EL (cell line): ENCODE measurements around the gene PTPRM.

Source experiments
- DNase-seq: peaks from one replicate; pipeline ENCODE4 v3.0.0-alpha.2; 2016

Gene PTPRM

DNA sequence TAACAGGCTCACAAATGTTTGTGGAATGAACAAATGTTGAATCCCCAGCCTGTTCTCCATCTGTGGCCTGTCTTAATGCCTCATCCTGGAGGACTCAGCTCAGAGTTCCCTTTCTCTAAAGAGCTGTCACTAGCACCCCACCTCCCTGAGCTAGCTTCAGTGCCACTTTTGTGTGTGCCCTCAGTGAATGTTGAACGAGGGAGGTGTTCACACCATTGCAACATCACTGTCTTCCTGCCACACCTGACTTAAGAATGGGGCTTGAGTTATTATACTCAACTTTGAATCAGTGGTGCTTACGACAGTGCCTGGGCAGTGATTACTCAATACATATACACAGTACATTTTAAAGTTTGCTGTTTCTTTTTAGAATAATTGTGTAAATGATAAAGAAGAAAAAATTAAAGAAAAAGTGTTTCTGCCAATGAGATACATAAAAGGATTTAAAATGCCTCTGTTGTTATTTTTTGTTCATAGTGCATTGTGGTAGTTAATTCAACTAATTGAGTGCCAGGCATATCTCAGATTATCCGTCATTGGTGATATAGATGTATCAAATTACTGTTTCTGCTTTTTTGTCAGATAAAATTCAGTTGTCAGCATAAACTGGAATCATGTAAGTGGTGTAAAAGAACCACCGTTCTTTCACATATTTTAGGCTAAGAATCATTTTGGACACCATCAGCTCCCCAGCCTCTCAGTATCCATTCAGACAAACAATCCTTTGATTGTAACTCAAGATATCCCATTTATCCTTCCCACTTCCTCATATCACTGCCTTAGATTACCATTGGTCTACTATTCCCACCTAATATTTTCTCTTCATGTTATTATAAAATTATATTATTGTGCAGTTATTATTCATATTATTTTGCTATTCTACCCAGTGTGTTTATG lies 304.7 kb downstream of the PTPRM start:
- DNase-seq = no peak

GRCh38 chr18:7872569-7872968 lies 305.5 kb downstream of the PTPRM start:
- peak; percentile 74 for DNase-seq

- DNase-seq = no peak
These were observed 306.2 kb downstream of the PTPRM start for GRCh38 chr18:7873316-7873715.

DNA sequence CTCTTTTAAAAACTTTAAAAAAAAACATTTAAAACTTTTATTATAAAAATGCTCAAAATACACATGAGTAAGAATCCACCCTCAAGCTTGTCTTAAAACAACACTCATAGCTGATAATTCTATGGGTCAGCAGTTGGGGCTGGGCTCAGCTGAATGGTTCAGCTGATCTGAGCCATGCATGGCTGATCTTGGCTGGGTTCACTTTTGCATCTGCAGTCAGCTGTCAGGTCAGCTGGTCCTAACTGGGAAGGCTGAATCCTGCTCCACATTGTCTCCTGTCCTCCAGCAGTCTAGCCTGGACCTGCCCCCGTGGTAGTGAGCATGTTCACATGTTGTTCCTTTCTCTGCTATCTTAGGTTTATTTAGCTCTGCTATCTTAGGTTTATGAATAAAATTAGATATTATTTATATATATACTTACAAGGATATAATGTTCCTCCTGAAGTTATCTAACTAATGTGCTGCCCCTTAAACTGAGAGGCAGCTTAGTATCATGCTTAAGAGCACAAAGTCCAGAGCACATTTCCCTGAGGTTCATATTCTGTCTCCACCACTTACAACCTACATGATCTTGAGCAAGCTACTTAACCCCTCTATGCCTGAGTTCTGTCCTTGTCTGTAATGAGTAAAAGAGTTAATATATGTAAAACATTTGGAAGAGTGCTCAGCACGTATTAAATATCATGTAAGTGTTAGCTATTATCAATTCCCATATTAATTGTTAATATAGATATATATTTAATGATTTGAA lies 309.4 kb downstream of the PTPRM start:
- DNase-seq = no peak

DNA sequence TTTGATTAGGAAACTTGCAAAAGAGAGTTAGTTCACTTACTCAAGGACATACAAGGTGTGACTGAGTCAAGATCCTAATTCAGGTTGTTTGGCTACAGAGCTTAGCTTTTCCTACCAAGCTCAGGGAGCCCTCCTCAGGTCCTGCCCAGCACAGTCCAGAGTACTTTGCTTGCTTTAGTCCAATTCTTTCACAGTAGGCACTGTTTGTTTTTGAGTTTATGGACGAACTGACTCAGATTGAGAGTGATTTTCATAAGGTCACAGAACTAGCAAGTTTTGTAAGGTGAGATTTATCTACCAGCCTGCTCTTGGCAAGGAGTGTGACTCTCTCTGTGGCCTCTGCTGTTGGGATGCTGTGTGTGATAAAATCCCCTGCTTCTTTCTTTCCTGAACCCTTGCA lies 310.5 kb downstream of the PTPRM start:
- no peak for DNase-seq

- peak; percentile 25 for DNase-seq
These were observed 311.4 kb downstream of the PTPRM start for GRCh38 chr18:7878265-7879211.

DNA sequence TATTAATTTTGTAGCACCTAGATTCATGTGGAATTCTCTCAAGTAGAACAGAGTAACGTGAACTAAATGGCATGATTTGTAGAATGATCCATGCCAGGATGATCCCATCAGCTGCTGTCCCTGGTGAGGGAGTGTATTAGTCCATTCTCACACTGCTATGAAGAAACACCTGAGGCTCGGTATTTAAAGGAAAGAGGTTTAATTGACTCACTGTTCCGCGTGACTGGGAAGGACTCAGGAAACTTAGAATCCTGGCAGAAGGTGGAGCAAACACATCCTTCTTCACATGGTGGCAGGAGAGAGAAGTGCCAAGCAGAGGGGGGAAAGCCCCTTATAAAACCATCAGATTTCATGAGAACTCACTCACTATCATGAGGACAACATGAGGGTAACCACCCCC lies 312.6 kb downstream of the PTPRM start:
- no peak for DNase-seq

DNA sequence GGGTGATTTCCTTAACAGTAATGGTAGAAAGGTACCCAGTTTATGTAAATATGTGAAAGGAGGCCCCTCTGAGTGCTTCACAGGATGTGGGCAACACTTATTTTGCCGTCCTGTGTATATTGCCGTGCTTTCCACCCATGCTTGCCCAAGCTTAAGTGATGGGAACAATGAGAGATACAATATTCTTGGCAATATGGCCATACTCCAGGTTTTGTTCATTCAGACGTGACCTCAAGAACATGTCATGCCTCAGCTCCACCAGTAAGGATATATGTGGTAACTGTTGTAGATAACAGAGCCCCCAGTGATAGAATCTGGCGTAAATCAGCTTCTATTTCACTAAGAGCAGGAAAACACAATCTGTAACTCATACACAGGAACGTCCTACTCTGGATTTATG lies 318.7 kb downstream of the PTPRM start:
- DNase-seq = no peak

- DNase-seq = no peak
These were observed 319.3 kb downstream of the PTPRM start for GRCh38 chr18:7886436-7886835.

DNA sequence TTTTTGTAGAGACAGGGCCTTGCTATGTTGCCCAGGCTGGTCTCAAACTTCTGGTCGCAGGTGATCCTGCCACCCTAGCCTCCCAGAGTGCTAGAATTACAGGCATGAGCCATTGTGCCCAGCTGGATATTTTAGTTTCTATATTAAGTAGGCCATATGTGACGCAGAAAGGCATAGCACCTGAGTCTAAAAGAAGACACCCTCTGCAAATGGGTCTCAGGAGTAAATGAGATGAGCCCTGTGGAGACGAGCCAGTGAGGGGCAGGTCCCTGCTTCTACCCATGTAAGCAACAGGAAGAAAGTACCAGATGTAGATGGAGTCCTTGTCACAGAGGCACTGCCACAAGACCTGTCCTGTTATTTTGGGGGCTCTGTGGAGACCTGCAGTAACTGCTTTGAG lies 322.4 kb downstream of the PTPRM start:
- no peak for DNase-seq

DNA sequence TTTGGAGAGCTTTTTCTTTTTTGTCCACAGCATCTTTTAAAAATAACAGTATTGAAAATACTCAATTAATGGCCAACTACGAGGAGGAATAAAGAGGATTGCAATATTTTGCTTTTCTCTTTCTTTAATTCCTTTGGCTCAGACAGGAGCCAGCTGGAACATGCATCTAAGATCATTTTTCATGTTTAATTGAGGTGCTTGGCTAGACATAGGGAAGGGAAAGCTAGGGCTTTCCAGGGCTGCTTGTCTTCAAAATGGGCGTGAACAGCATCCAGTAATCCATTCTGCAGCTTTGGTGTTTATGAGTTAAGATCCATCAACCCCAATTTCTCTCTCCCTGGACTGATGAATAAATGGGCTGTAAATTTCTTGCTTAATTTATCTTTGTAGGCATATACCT lies 323.0 kb downstream of the PTPRM start:
- no peak for DNase-seq

- DNase-seq = no peak
These were observed 325.4 kb downstream of the PTPRM start for GRCh38 chr18:7892556-7892955.

- DNase-seq = no peak
These were observed 327.5 kb downstream of the PTPRM start for GRCh38 chr18:7894592-7894991.

GRCh38 chr18:7895346-7895745 lies 328.2 kb downstream of the PTPRM start:
- DNase-seq = no peak

DNA sequence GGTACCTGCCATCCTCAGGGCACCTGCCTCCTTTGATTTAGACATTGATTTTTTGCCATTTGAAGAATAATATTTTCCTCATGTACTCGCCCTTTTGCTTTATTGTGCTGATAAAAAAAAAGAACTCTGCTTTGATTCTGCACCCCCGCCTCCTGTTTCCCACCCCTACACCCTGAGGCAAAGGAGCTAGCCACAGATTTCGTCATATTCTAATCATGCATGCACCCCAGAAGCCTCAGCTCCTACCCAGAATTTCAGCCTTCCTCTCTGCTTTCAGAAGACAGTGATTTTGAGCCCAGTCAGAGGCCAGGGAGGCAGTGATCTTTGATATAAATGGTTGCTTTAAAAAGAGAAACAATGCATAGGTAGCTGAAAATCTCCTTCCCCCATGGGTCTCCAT lies 329.0 kb downstream of the PTPRM start:
- DNase-seq = peak; percentile 56

DNA sequence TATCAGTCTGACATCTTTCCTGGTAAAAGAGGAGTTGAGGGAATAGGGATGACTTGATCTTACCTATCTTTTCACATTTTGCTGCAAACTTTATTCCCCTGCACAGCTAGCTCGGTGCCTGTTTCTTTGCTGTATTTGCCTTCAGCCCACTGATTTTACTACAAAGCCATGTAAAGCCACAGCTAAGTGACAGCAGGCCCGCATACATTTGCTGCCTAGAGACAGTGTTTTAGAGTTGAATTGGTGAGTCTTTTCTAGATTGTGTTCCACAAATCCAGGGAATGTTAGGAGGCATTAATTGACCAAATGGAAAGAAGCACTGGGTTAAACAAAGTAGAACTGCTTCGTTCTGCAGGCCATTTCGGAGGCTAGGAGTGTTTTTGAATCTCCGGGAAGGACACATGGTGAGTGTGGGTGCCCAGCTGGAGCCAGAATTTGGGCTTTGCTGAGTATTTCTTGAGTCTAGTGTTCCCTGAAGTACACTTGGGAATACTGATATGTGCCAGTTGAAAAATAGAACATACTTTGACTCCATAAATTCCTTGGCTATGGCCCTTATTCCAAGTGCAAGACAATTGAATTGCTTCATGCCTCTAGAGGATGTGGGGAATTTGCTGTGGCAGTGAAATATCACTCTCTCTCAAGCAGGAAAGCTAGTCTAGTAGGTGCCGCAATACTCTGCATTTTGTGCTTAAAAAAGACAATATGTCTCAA lies 329.8 kb downstream of the PTPRM start:
- no peak for DNase-seq

DNA sequence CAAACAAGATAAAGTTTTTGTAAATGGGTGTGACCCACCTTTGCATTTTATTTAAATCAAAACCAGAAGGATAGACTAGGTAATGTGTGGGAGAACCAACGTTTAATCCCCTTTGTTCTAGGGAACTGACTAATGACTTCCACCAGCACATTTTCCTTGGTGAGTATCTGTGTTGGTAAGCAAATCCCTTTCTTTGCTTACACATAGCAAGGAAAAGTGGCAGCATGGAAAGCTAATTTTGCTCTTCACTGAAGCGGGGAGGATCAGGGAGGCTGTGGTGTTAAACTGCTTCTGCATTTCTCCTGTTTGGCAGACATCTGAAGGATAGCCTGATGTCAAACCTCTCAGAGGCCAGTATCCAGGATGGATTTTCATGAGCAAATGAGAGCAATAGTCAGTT lies 331.1 kb downstream of the PTPRM start:
- no peak for DNase-seq

DNA sequence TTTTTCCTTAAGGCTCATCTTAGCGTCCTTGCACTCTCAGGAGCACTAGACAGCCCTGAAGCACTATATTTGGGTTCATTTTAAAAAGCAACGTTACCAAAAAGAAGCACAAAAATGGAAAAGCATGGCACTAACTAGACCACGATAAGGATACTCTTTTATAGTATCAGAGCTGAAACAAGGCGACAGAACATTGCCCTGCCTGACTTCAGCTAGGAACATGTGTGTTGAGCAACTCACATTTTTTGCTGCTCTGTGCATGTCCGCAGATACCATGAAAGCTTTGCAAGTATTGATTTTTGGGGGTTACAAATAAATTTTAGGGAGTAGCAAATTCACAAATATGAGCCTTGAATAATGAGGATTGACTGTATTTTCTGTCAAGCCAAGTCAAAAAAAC lies 332.0 kb downstream of the PTPRM start:
- no peak for DNase-seq

GRCh38 chr18:7900091-7900490 lies 333.0 kb downstream of the PTPRM start:
- no peak for DNase-seq

DNA sequence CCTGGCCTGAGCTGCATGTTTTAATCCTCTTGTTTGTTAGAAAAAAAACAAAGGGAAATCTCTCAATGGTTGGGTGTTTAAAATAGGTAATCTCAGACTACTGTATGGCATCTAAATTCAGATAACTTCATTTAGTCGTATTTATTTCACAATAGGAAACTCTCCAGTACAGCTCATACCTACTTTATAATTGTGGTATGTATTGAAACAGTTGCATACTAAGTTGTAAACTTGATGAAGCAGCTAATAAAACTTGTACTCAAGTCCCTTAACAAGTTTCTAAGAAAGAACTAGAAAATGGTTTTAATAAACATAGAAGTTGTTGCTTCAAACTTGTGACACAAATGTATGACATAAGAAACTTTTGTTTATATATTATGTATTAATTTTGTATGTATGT lies 334.5 kb downstream of the PTPRM start:
- DNase-seq = no peak

GRCh38 chr18:7902399-7902839 lies 335.3 kb downstream of the PTPRM start:
- DNase-seq = peak; percentile 54

GRCh38 chr18:7904529-7904928 lies 337.4 kb downstream of the PTPRM start:
- peak; percentile 80 for DNase-seq
